B cell (primary cell): ENCODE data around the gene SPTB. TPM values are rescaled to one million over a fixed set of nuclear protein-coding genes. Genes with fewer than 3 reads are reported as not detected.

Experiments used
- polyA plus RNA-seq: library from polyadenylated mRNA; depleted of rRNA; stranded (reverse); fragments of >200 nt; gene quantifications from 2 replicates; pipeline ENCODE4 v1.2.3, GENCODE V29; 2012
- small RNA-seq: library from RNA; depleted of rRNA; stranded (forward); fragments of <200 nt; gene quantifications from one replicate; pipeline ENCODE3, GENCODE V24; 2012; ENCODE audit warnings: low replicate concordance, low read depth; ENCODE audit not compliant: insufficient read length
- total RNA-seq, 2 donors: library from RNA; stranded (reverse); fragments of 120-200 nt in 1 of 2; gene quantifications; 1 replicate in 1 of 2; 2 replicates in 1 of 2; pipeline versions ENCODE4 v1.2.3 to v1.2.4, GENCODE V29; 2013 to 2022

Gene SPTB
- total and polyA plus RNA-seq, 2 donors (not counting 1 experiment from before 2014, with no cell fraction given), result 0.12 TPM; not detected in 1

Small RNA genes within 50 kb of the gene (small RNA-seq; reads per million reads assigned to genes)
- gene RPPH1-2P, result not detected

Other genes starting within 250 kb of the SPTB start
- gene PLEKHG3, start 175.5 kb downstream of the SPTB start, total RNA-seq, result 0.12 and 0.22 TPM in 2 replicates
- 0.25 and 0.63 TPM in 2 replicates for gene PLEKHG3, start 175.5 kb downstream of the SPTB start, polyA plus RNA-seq
- gene CHURC1, start 34.5 kb upstream of the SPTB start, total RNA-seq, result 67.7 and 77.1 TPM in 2 replicates
- gene CHURC1, start 34.5 kb upstream of the SPTB start, polyA plus RNA-seq, result 29.7 and 34.5 TPM in 2 replicates
- not detected in 2 replicates for gene GPX2, start 62.8 kb upstream of the SPTB start, total RNA-seq
- not detected in 2 replicates for gene GPX2, start 62.8 kb upstream of the SPTB start, polyA plus RNA-seq
- gene RAB15, start 92.4 kb upstream of the SPTB start, total RNA-seq, result 0.17 and 0.32 TPM in 2 replicates
- 0.19 and 2.3 TPM in 2 replicates for gene RAB15, start 92.4 kb upstream of the SPTB start, polyA plus RNA-seq
- gene FNTB, start 107.0 kb upstream of the SPTB start, total RNA-seq, result 7.7 and 10.2 TPM in 2 replicates
- gene FNTB, start 107.0 kb upstream of the SPTB start, polyA plus RNA-seq, result 4.5 and 6.6 TPM in 2 replicates
- 127 and 130 TPM in 2 replicates for gene MAX, start 222.6 kb upstream of the SPTB start, total RNA-seq
- 98.6 and 130 TPM in 2 replicates for gene MAX, start 222.6 kb upstream of the SPTB start, polyA plus RNA-seq